ENCODE data around the gene BUD23. TPM values are rescaled to one million over a fixed set of nuclear protein-coding genes. Genes with fewer than 3 reads are reported as not detected.

The BUD23 gene
- total RNA-seq, 1 donor from 2014 or later, result 133 TPM

DNA sequence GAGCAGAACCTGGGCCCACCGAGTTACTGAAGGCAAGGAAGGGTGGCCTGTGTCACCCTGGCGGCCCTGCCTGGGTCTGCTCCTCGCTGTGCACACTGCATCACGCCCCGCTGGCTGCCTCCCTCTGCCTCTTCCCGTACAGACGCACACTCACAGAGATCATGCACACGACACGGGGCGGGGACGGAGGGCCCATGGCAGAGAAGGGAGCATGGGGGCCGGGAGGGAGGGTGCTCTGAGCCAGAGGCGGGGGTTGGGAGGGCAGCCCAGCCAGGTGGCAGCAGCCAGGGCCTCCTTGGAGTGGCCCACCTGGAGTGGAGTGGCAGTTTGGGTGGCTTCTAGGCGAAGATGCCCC, 16.6 kb downstream of the BUD23 start:
- Mint-ChIP-seq H3K27me3 (no peaks in the 10 kb centered on the region), H3K36me3 (ENCODE audit: low read depth) (peaks cover 50% of the 10 kb centered on the region), H3K9me3 (no peaks in the 10 kb centered on the region)

DNA sequence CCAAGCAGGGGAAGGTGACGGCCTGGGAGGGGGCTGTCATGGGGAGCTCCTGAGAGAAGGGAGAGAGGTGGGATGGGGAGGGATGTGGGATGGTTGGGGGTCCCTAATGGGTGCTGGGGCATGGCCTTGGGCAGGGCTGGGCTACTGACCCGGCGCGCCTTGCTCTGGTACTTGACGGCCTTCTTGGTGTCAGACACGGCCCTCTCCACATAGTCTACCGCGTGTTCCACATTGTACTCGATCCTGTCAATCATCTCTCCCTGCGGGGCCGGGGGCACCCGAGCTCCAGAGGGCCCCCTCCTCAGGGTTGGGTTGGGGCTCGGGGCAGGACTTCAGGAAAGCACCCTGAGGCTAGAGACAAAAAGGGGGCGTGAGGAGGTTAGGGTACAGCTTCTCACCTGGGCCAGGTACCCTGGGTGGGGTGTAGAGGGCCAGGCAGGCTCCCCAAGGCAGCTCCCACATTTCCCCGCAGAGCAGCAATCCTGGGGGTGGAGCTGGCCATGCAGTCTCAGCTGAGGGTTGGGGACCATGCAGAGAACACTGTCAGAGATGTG, 17.3 kb downstream of the BUD23 start:
- Mint-ChIP-seq H3K27ac (no peak overlapping the region), H3K9me3 (no peaks in the 10 kb centered on the region), H3K4me1 (peaks cover 3% of the 10 kb centered on the region), H3K27me3 (no peaks in the 10 kb centered on the region), H3K36me3 (ENCODE audit: low read depth) (peaks cover 47% of the 10 kb centered on the region), H3K4me3 (no peak overlapping the region)
- intact Hi-C loops (cut with micrococcal nuclease), result no loop called here
- DNase-seq, result no peak

More for the DNA sequence above, 16.6 kb downstream of the BUD23 start:
- Mint-ChIP-seq H3K27ac (no peak overlapping the region), H3K4me3 (no peak overlapping the region), H3K4me1 (peaks cover 3% of the 10 kb centered on the region)
- no peak for DNase-seq
- intact Hi-C loops (cut with micrococcal nuclease), result no loop called here

- no peak overlapping the region for H3K27ac Mint-ChIP-seq
- H3K4me3 Mint-ChIP-seq, result no peak overlapping the region
- H3K9me3 Mint-ChIP-seq, result no peaks in the 10 kb centered on the region
- H3K4me1 Mint-ChIP-seq, result peaks cover 4% of the 10 kb centered on the region
- intact Hi-C loops (cut with micrococcal nuclease), result no loop called here
- no peaks in the 10 kb centered on the region for H3K27me3 Mint-ChIP-seq
- DNase-seq, result peak; percentile 77
- H3K36me3 Mint-ChIP-seq (ENCODE audit: low read depth), result peaks cover 47% of the 10 kb centered on the region
Observed at GRCh38 chr7:73701357-73701995, 18.1 kb downstream of the BUD23 start.

DNA sequence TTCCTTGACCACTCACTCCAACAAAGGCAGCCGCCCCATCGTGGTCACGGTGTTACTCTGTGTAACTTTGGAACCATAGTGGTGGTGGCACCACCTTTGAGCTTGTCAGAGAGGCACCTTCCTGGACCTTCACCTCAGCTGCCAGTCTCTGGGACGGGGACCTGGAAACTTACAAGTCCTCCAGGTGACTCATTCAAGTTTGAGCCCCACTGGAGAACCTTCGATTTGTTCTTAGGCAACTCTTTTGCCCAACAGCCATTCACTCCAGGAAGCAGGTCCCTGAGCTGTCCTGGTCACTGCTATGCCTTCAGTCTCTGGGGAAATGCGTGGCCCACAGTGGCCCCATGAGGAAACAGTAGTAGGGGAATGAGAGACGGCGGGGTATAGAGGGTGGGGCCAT, 18.8 kb downstream of the BUD23 start:
- no peak overlapping the region for H3K27ac Mint-ChIP-seq
- no peak overlapping the region for H3K4me3 Mint-ChIP-seq
- H3K4me1 Mint-ChIP-seq, result peaks cover 8% of the 10 kb centered on the region
- no peaks in the 10 kb centered on the region for H3K27me3 Mint-ChIP-seq
- H3K36me3 Mint-ChIP-seq (ENCODE audit: low read depth), result peaks cover 43% of the 10 kb centered on the region
- intact Hi-C loops (cut with micrococcal nuclease), result no loop called here
- no peak for DNase-seq
- no peaks in the 10 kb centered on the region for H3K9me3 Mint-ChIP-seq

- Mint-ChIP-seq H3K36me3 (ENCODE audit: low read depth) (peaks cover 40% of the 10 kb centered on the region), H3K27me3 (no peaks in the 10 kb centered on the region), H3K9me3 (no peaks in the 10 kb centered on the region), H3K4me3 (no peak overlapping the region), H3K4me1 (peaks cover 8% of the 10 kb centered on the region), H3K27ac (no peak overlapping the region)
- intact Hi-C loops (cut with micrococcal nuclease), result no loop called here
- no peak for DNase-seq
Observed at GRCh38 chr7:73702665-73703064, 19.3 kb downstream of the BUD23 start.

DNA sequence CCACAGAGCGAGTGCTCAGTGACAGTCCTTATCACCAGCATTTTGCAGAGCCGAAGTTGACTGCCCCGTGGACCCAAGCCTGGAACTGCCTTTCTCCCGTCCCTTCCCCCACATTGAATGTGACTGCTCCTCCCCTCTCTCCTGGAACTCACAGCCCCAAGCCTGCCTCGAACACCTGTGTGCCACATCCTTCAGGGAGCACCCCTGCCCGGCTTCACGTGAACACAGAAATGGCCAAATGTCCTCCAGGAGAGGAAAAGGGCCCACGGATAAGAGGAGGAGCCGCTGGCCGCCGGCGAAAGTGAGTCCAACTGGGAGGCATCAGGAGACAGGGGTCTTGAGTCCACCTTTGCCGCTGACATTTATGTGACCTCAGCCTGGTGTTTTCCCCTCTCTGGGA, 19.8 kb downstream of the BUD23 start:
- Mint-ChIP-seq H3K4me3 (no peak overlapping the region), H3K36me3 (ENCODE audit: low read depth) (peaks cover 35% of the 10 kb centered on the region), H3K9me3 (no peaks in the 10 kb centered on the region), H3K27ac (no peak overlapping the region), H3K27me3 (no peaks in the 10 kb centered on the region), H3K4me1 (peaks cover 8% of the 10 kb centered on the region)
- intact Hi-C loops (cut with micrococcal nuclease), result no loop called here
- no peak for DNase-seq

DNA sequence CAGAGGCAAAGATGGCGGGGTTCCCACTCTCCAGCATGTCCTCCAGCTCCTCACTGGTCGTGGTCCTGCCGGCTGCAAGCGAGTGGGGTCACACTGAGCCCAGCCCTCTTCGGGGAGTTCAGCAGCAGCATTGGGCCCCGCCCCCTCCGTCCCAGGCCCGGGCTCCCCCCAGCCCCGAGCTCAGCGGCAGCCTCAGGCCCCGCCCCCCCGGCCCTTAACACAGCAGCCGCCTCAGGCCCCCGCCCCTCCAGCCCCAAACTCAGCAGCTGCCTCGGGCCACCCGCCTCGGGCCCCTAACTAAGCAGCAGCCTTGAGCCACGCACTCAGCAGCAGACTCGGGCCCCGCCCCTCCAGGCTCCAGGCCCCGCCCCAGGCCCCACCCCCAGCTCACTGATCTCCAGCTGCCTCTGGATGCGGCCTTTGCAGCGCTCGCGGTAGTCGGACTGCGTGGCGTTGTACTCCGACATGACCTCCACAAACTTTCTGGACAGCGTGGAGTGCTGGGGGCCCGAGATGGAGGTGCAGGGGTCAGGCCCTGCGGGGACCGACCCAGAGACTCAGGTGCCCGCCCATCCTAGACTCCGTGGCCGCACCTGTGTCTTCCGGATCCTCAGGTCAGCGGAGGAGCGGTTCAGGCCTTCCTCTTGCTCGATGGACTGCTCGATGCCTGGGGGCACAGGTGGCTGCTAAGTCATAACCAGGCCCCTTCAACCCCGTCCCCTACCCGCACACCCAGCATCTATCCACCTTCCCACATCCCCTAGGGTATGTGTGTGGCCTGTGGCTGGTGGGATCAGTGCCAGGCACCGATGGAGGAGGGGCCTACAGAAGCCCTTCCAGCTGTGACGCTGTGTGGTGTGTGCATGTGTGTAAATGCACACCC, 20.6 kb downstream of the BUD23 start:
- intact Hi-C loops (cut with micrococcal nuclease), result loop anchor here (1.0 kb wide), 1 partner anchor 11 kb away; no protein-coding TSS in a partner anchor
- Mint-ChIP-seq H3K4me3 (no peak overlapping the region), H3K4me1 (peaks cover 8% of the 10 kb centered on the region), H3K36me3 (ENCODE audit: low read depth) (peaks cover 30% of the 10 kb centered on the region), H3K27me3 (no peaks in the 10 kb centered on the region), H3K9me3 (no peaks in the 10 kb centered on the region), H3K27ac (no peak overlapping the region)
- DNase-seq, result peak; percentile 76

- no peaks in the 10 kb centered on the region for H3K9me3 Mint-ChIP-seq
- H3K27me3 Mint-ChIP-seq, result no peaks in the 10 kb centered on the region
- H3K36me3 Mint-ChIP-seq (ENCODE audit: low read depth), result peaks cover 27% of the 10 kb centered on the region
- no peak for DNase-seq
- intact Hi-C loops (cut with micrococcal nuclease), result loop anchor here (1.0 kb wide), 1 partner anchor 10 kb away; no protein-coding TSS in a partner anchor
- peaks cover 8% of the 10 kb centered on the region for H3K4me1 Mint-ChIP-seq
- H3K27ac Mint-ChIP-seq, result no peak overlapping the region
- H3K4me3 Mint-ChIP-seq, result no peak overlapping the region
Observed at GRCh38 chr7:73704640-73705550, 21.5 kb downstream of the BUD23 start.

DNA sequence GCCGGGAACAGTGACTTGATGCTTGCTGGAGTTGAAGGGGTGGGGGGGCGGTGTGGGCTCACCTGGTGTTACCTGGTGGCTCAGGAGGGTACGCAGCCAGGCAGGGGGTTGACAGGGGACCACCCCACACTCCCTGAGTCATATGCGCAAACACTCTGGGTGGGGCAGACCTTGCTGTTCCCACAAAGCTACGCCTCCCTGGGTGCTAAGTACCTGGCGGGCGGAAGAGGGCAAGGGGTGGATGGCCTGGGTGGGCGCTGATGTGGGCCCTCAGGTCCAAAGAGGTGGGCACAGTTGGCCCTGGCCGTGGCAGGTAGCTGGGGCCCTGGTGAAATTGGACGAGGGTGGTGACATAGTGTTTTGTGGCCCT, 22.1 kb downstream of the BUD23 start:
- H3K4me3 Mint-ChIP-seq, result no peak overlapping the region
- peaks cover 25% of the 10 kb centered on the region for H3K36me3 Mint-ChIP-seq (ENCODE audit: low read depth)
- intact Hi-C loops (cut with micrococcal nuclease), result no loop called here
- peaks cover 8% of the 10 kb centered on the region for H3K4me1 Mint-ChIP-seq
- H3K27ac Mint-ChIP-seq, result no peak overlapping the region
- H3K9me3 Mint-ChIP-seq, result no peaks in the 10 kb centered on the region
- DNase-seq, result no peak
- H3K27me3 Mint-ChIP-seq, result no peaks in the 10 kb centered on the region

- no peak overlapping the region for H3K27ac Mint-ChIP-seq
- H3K9me3 Mint-ChIP-seq, result no peaks in the 10 kb centered on the region
- no peak for DNase-seq
- intact Hi-C loops (cut with micrococcal nuclease), result no loop called here
- H3K27me3 Mint-ChIP-seq, result no peaks in the 10 kb centered on the region
- H3K4me3 Mint-ChIP-seq, result no peak overlapping the region
- peaks cover 8% of the 10 kb centered on the region for H3K4me1 Mint-ChIP-seq
- peaks cover 24% of the 10 kb centered on the region for H3K36me3 Mint-ChIP-seq (ENCODE audit: low read depth)
Observed at GRCh38 chr7:73706126-73707044, 23.0 kb downstream of the BUD23 start.

DNA sequence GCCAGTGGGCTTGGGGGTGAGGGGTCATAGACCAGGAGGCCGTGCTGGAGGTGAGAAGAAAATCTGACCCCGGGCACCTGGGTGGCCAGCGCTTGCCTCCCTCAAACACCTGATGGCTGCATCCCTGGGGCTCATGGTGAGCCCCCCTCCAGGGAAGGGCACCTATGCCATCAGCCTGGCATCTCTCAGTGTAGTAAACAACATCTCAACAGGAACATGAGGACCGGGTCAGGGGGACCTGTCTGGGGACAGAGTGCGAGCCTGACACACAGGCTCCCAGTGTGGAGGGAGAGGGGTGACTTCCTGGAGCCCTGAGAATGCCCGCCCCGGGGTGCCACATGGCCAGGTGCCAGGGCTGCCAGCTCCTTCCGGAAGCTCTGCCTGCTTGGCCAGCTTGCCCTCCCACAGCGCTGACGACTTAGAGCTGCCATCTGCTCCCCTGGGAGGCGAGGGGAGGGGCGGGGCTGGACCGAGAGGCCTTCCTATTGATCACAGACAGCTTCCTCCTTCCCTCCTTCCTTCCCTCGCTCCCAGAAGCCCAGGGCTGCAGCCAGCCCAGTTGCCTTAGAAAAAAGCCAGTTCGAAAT, 23.7 kb downstream of the BUD23 start:
- H3K27ac Mint-ChIP-seq, result no peak overlapping the region
- intact Hi-C loops (cut with micrococcal nuclease), result no loop called here
- no peak for DNase-seq
- H3K27me3 Mint-ChIP-seq, result no peaks in the 10 kb centered on the region
- peaks cover 17% of the 10 kb centered on the region for H3K36me3 Mint-ChIP-seq (ENCODE audit: low read depth)
- no peak overlapping the region for H3K4me3 Mint-ChIP-seq
- H3K4me1 Mint-ChIP-seq, result peaks cover 8% of the 10 kb centered on the region
- H3K9me3 Mint-ChIP-seq, result no peaks in the 10 kb centered on the region

DNA sequence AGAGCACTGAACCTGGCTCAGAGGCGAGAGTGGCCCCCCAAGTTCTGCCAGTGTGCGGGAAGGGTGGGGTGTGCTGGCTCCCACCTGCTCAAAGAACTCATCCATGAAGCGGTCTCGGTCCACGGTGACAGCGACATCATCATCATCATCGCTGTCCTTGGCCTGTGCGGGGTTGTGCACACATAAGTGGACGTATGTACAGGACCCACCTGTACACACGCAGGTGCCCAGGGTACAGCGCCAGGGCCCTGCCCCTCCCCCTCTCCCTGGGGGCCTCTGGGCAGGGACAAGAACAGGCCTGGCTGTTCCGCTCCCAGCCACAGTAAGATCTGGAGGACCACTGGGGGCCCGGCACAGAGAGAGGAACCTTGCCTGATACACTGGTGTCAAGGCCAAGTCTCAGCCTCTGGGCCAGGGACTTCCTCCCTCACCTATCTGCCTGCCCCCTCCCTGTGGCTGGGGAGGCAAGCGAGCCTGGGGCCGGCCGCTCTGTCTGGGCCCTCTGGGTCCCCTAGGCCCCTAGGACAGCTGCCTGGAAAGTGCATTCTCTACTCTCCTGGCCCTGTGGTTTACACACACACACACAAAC, 25.7 kb downstream of the BUD23 start:
- Mint-ChIP-seq H3K36me3 (ENCODE audit: low read depth) (peaks cover 11% of the 10 kb centered on the region), H3K4me1 (peaks cover 17% of the 10 kb centered on the region), H3K9me3 (no peaks in the 10 kb centered on the region), H3K4me3 (no peak overlapping the region), H3K27ac (no peak overlapping the region), H3K27me3 (no peaks in the 10 kb centered on the region)
- DNase-seq, result no peak
- intact Hi-C loops (cut with micrococcal nuclease), result no loop called here

Data from activated CD4-positive, alpha-beta T cell treated with anti-CD3 and anti-CD28 coated beads, Interleukin-2, amount 10 ng/mL, durations not matched to agents 24 days and 14 days (primary cell).